OCI-LY7 (cell line): ENCODE results near the gene ARHGAP30.
"Not testable (repeated sequence)": the region's sequence is repeated elsewhere in the genome, so short reads cannot be mapped to it uniquely, and the experiment has no call there.

Source experiments
- CTCF ChIP-seq: fragments of 200-600 bp; sonication (generic); conservative IDR thresholded peaks from 2 replicates; pipeline ENCODE4 v1.5.1; 2014; ENCODE audit warnings: mild to moderate bottlenecking, antibody characterized with exemption, low read length, moderate library complexity, mixed read lengths
- EZH2phosphoT487 ChIP-seq: fragments of 200-600 bp; sonication (generic); IDR thresholded peaks from 2 replicates; pipeline ENCODE4 v1.6.1; 2018; ENCODE audit warnings: low read depth, borderline replicate concordance, mild to moderate bottlenecking, mixed run types, antibody characterized with exemption, low read length, moderate library complexity, mixed read lengths

DNA sequence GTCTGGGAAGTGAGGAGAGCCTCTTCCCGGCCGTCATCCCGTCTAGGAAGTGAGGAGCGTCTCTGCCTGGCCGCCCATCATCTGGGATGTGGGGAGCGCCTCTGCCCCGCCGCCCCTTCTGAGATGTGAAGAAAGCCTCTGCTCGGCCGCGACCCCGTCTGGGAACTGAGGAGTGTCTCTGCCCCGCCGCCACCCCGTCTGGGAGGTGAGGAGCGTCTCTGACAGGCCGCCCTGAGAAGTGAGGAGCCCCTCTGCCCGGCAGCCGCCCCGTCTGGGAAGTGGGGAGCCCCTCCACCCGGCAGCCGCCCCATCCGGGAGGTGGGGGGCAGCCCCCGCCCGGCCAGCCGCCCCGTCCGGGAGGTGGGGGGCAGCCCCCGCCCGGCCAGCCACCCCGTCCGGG lies 40.2 kb downstream of the ARHGAP30 start:
- TF ChIP-seq CTCF, EZH2phosphoT487: not testable (repeated sequence)
